ENCODE results near the gene LRRC72. TPM values are rescaled to one million over a fixed set of nuclear protein-coding genes. Genes with fewer than 3 reads are reported as not detected.
"Not testable (repeated sequence)": the region's sequence is repeated elsewhere in the genome, so short reads cannot be mapped to it uniquely, and the experiment has no call there.

LRRC72 gene
- total and polyA plus RNA-seq, 10 of the 15 experiments (the other 5 are each of a cell fraction or from before 2014, with no cell fraction given): not detected

GRCh38 chr7:16535500-16535899 is 8.9 kb downstream of the LRRC72 start:
- H3K9ac ChIP-seq (ENCODE audit: control insufficient read depth, insufficient read depth, low read length): no peak overlapping the region
- no peaks in the 10 kb centered on the region for H3K79me2 ChIP-seq (ENCODE audit: control insufficient read depth, insufficient read depth, low read length)
- H3K4me1 ChIP-seq (ENCODE audit: control insufficient read depth, insufficient read depth, low read length): no peaks in the 10 kb centered on the region
- H4K20me1 ChIP-seq (ENCODE audit: control insufficient read depth, insufficient read depth): no peaks in the 10 kb centered on the region
- CTCF ChIA-PET: no interaction called here
- H3K4me2 ChIP-seq (ENCODE audit: control insufficient read depth, insufficient read depth): no peak overlapping the region
- intact Hi-C loops (cut with micrococcal nuclease; ENCODE audit: unreplicated experiment) (no loop called here), in situ Hi-C loops (cut with MboI) (no loop called here)
- FAIRE-seq (no peak), ATAC-seq (no peak), DNase-seq (ENCODE audit: low read depth, low spot score) (no peak)
- H3K27ac ChIP-seq (ENCODE audit: control insufficient read depth, insufficient read depth): no peak overlapping the region
- RAD21 ChIA-PET (ENCODE audit: unreplicated experiment): no interaction called here
- POLR2A ChIA-PET: no interaction called here
- H3K4me3 ChIP-seq: no peak overlapping the region
- no peaks in the 10 kb centered on the region for H3K27me3 ChIP-seq (replicated peaks in 1 of 2; ENCODE audit: control insufficient read depth in 2 of 2, insufficient read depth in 2 of 2, low read length in 1 of 2)
- TF ChIP-seq HSF1 (IDR thresholded peaks at IDR 0.05; ENCODE audit: low read depth, low read length): no peak
- no peak overlapping the region for H2AFZ ChIP-seq (ENCODE audit: control insufficient read depth, low read depth, low read length)
- no TSS peak for BruUV-seq (replicated peaks)
- WGBS (ENCODE audit: insufficient coverage, insufficient replicate concordance, low lambda C conversion rate, missing lambda C conversion rate): 3% methylated on average over 2 of the region's 2 CpGs
- SMC1A ChIA-PET (ENCODE audit: uncharacterized antibody, unreplicated experiment): no interaction called here
- no peaks in the 10 kb centered on the region for H3K9me3 ChIP-seq (replicated peaks; ENCODE audit: control insufficient read depth, insufficient read depth, low read length)
- no peaks in the 10 kb centered on the region for H3K36me3 ChIP-seq (ENCODE audit: control insufficient read depth in 2 of 2, insufficient read depth in 2 of 2, low read length in 1 of 2)

GRCh38 chr7:16540559-16540958 is 13.9 kb downstream of the LRRC72 start:
- H3K9me3 ChIP-seq (replicated peaks; ENCODE audit: control insufficient read depth, insufficient read depth, low read length); in situ Hi-C loops (cut with MboI); DNase-seq (ENCODE audit: low read depth, low spot score); BruUV-seq (replicated peaks); H4K20me1 ChIP-seq (ENCODE audit: control insufficient read depth, insufficient read depth); H3K27me3 ChIP-seq (replicated peaks in 1 of 2; ENCODE audit: control insufficient read depth in 2 of 2, insufficient read depth in 2 of 2, low read length in 1 of 2); H3K4me2 ChIP-seq (ENCODE audit: control insufficient read depth, insufficient read depth); H2AFZ ChIP-seq (ENCODE audit: control insufficient read depth, low read depth, low read length); H3K9ac ChIP-seq (ENCODE audit: control insufficient read depth, insufficient read depth, low read length); POLR2A ChIA-PET; FAIRE-seq; CTCF ChIA-PET; H3K4me3 ChIP-seq; H3K4me1 ChIP-seq (ENCODE audit: control insufficient read depth, insufficient read depth, low read length); RAD21 ChIA-PET (ENCODE audit: unreplicated experiment); H3K36me3 ChIP-seq (ENCODE audit: control insufficient read depth in 2 of 2, insufficient read depth in 2 of 2, low read length in 1 of 2); ATAC-seq; H3K27ac ChIP-seq (ENCODE audit: control insufficient read depth, insufficient read depth); H3K79me2 ChIP-seq (ENCODE audit: control insufficient read depth, insufficient read depth, low read length); SMC1A ChIA-PET (ENCODE audit: uncharacterized antibody, unreplicated experiment); intact Hi-C loops (cut with micrococcal nuclease; ENCODE audit: unreplicated experiment): not testable (repeated sequence)
- TF ChIP-seq SPI1 (IDR thresholded peaks at IDR 0.05; ENCODE audit: borderline replicate concordance, insufficient read depth, low read depth, low read length): peak; percentile 30; the same call in 1 of the 2 replicates
- 67% methylated on average over 2 of the region's 2 CpGs for WGBS (ENCODE audit: insufficient coverage, insufficient replicate concordance, low lambda C conversion rate, missing lambda C conversion rate)
